GM19035 (cell line): ENCODE measurements around the gene TFB2M.
"Not testable (repeated sequence)": the region's sequence is repeated elsewhere in the genome, so short reads cannot be mapped to it uniquely, and the experiment has no call there.

ENCODE experiments used
- ATAC-seq: cut with Tn5 transposase; IDR thresholded peaks from one replicate; pipeline ENCODE4 v1.9.1; 2021; ENCODE audit not compliant: unreplicated experiment

TFB2M gene

DNA sequence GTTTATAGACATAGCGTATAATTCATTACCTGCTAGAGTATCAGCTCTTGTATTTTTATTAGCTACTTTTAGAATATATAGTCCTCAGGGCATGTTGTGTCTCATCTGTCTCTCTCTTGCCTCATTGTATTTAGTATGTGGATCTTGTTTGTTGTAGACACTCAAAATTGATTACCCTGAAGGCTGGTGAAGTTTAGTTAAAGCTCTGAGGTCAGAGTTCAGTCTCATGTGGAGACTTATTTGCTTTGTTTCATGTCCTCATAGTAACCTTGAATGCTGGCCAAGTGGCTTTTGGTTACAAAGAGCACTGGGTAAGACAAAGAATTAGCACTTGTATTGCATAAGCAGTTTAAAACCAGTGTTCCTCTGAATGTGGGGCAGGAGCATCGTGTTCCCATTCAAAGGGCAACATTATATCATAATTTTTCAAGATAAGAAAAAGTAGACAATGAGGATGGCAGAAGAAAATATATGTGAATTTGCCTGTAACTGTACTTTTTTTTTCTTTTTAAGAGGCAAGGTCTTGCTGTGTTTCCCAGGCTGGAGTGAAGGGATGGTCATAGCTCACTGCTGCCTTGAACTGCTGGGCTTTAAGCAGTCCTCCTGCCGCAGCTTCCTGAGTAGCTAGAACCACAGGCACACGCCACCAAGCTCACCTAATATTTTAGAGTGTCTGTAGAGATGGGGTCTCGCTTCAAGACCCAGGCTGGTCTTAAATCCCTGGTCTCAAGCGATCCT, 17.6 kb upstream of the TFB2M start:
- ATAC-seq = no peak

DNA sequence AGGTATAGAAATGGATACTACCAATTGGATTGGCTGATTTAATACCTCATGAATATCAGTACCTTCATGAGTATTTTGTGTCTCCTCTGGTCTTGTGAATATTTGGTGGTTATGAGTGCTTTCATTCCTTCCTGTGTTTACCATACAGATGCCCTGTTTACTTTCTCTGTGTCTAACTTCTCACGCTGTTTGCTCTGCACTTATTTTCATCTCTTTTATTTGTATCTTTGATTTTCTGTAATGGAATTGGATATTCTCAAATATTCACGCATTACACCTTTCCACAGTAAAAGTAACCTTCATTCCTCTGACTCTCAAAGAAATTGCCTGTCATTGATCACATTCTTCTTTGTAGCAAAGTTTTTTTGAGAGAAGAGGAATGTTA, 17.0 kb upstream of the TFB2M start:
- no peak for ATAC-seq

DNA sequence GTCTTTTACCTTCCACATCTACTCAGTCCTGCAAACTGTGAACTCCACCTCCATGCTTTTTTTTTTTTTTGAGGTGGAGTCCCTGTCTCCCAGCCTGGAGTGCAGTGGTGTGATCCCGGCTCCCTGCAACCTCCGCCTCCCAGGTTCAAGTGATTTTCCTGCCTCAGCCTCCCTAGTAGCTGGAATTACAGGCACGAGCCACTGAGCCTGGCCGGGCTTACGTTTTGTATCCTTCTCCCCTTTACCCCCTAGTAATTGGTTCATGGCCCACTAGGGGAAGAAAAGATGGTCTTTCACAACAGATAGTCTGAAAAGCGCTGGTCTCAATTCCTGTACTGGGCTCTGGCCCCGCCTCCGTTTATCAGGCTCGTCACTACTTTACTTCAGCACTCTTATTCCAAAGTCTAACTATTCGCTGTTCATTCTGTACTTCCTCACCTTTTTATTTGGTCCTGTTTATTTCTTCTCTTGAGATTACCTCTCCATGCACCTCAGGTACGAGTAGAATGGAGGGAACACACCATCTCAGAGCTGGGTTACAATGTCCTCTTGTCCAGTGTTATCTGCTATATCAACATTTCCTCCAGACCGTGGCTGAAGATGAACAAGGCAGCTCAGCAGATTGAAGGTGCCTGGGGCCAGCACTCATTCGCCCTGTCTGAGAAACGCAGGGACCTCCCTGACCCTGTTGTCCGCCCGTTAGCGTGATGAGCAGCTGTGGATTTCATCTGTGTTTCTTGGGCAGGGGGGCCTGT, 16.4 kb upstream of the TFB2M start:
- no peak for ATAC-seq

DNA sequence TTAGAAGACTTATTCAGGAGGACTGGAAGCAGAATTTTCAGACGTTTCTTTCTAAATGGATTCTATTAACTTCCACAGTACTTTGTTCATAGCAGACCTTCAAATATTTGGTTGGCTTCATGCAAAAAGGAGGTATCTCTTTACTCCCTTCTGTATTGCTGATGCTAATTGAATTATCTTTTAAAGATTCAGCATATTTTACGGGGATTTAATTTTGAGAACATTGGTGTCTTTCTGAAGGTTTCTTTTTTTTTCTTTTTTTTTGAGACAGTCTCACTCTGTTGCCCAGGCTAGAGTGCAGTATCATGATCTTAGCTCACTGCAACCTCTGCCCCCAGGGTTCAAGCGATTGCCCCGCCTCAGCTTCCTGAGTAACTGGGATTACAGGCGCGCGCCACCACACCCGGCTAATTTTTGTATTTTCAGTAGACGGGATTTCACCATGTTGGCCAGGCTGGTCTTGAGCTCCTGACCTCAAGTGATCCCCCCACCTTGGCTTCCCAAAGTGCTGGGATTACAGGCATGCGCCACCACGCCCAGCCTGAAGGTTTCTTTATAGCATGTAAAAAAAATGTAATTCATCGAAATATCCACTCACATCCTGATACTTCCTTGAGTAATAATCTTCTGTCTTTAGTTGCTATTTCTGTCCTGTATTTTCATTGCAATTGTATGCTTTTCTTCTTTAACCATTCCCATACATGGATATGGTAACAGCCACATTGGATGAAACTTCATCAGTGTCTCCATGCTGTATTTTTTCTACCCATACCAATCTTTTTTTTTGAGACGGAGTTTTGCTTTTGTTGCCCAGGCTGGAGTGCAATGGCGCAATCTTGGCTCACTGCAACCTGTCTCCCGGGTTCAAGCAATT, 14.7 kb upstream of the TFB2M start:
- no peak for ATAC-seq

DNA sequence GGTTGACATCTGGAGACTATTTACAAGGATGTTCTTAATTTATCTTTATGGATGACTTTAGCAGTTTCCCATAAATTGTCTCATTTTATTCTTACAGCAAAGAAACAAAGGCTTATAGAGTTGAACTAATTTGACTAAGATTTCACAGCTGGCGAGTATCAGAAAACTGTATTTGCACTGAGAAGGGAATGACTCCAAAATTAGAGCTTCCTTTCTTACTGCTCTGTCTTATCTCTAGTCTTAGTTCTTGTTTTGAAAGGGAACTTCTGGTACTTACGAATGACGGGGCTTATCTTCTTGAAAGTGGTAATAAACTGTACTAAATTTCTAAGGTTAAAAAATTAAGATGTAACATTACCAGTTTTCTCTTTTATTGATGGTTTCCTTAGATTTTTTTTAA, 13.8 kb upstream of the TFB2M start:
- ATAC-seq = peak; percentile 61

DNA sequence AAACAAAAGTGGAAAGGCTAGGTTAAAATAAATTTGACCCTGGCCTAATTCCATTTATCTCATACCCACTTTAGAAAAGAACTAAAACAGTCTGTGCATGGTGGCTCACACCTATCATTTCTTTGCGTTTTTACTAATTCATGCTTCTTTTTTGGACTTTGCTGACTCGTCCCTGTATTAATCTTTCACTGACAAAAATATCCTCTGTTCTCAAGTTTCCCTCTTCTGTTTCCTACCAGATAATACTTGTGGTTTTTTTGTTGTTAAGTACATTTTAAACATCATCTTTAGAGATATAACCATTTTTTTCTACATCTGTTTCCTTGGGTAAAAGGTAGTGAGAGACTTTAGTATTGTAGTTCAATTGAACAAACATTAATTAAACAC, 11.7 kb upstream of the TFB2M start:
- no peak for ATAC-seq

DNA sequence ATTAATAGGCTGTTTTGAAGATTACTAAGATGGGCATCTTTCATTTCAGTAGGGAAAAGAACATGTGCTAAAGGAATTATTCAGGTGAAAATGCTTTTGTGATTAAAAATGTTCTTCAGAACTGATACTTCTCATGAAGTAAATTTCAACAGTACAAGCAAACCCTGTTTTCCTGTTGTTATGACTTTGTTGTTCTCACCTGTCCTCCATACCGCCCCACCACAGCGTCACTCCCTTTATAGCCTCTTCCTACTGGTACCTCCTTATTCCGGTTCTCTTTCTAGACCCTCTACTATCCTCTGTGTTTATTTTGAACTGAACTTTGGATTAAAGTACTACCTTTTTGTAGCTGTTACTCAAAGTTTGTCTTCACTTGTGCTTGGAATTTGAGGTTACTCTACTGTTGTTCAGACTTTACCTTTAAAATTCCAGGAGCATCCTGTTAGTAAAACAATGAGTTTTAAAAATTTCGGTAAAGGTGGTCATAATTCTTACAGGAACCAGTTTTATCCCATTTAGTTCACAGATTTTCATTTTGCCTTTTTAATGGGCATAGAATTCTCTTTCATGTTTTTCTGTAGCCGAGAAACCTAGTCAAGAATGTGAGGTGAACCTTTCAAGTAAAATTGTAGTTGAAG, 11.1 kb upstream of the TFB2M start:
- no peak for ATAC-seq

DNA sequence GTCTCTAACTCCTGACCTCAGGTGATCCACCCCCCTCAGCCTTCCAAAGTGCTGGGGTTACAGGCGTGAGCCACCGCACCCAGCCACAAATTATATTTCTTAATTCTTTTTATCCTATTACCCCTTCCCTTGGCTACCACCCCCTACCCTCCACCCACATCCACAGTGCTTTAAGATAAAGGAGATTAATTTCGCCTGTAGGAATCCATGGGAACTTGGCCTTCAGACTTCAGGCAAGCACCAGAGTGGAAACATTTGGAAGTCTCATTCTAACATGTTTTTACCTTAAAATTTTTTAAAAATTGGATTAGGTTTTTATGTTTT, 10.6 kb upstream of the TFB2M start:
- no peak for ATAC-seq

DNA sequence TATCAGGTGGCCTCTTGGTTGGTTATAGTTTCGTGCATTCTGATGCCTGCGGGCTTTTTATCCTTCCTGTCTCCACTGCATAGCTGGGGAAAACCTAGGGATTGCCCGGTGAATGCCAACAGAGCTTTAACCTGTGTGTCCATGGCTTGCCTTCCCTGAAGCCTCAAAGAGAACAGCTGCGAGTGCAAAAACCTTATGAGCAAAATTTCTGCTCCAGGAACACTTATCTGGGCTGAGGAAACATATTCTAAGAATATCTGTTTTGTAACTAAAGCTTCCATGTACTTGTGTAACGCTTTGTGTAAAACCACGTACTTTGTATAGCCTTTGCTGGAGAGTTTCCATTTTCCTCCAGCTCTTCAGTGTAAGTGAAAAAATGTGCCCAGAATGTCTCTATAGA, 7.4 kb upstream of the TFB2M start:
- ATAC-seq = no peak

DNA sequence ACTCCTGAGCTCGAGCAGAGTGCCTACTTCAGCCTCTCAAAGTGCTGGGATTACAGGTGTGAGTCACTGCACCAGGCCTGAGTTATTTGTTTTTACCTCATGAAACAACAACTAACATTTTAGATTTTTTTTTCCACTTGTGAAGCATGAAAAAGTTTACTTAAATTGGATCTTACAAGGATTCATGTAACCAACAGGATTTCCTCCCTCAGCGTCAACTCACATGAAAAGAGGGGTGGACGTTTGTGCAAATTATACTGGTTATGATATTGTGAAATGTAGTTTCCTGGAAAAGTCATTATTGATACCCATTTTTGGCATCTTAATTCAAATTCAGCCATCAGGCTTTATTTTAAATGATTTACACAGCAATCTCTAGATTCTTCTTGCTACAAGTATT, 6.7 kb upstream of the TFB2M start:
- no peak for ATAC-seq

DNA sequence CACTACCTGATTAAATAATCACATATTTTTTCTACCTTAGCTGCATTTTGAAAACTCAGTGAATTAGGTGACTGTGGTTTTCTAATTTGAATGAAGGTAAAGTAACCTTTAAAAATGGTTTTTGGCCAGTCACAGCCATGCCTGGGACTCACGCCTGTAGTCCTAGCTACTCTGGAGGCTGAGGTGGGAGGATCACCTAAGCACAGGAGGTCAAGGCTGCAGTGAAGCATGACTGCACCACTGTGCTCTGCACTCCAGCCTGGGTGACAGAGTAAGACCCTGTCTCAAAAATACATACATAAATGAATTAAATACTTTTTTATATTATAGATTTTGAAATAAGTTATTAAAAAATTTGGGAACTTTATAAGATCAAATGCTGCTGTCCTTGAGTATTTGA, 5.9 kb upstream of the TFB2M start:
- ATAC-seq = no peak

DNA sequence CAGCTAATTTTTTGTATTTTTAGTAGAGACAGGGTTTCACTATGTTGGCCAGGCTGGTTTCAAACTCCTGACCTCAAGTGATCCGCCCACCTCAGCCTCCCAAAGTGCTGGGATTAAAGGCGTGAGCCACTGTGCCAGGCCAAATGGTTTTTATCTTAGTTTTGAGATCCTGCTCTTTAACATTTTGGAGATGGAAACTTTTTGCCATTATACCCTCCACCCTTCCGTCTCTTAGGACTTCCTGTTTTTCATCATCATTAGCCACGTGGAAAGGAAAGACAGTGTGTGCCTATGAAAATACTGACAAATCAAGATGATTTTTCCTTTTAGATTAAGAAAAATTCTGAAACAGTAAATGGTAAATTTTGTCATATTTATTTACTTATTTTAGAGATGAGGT, 5.2 kb upstream of the TFB2M start:
- not testable (repeated sequence) for ATAC-seq

DNA sequence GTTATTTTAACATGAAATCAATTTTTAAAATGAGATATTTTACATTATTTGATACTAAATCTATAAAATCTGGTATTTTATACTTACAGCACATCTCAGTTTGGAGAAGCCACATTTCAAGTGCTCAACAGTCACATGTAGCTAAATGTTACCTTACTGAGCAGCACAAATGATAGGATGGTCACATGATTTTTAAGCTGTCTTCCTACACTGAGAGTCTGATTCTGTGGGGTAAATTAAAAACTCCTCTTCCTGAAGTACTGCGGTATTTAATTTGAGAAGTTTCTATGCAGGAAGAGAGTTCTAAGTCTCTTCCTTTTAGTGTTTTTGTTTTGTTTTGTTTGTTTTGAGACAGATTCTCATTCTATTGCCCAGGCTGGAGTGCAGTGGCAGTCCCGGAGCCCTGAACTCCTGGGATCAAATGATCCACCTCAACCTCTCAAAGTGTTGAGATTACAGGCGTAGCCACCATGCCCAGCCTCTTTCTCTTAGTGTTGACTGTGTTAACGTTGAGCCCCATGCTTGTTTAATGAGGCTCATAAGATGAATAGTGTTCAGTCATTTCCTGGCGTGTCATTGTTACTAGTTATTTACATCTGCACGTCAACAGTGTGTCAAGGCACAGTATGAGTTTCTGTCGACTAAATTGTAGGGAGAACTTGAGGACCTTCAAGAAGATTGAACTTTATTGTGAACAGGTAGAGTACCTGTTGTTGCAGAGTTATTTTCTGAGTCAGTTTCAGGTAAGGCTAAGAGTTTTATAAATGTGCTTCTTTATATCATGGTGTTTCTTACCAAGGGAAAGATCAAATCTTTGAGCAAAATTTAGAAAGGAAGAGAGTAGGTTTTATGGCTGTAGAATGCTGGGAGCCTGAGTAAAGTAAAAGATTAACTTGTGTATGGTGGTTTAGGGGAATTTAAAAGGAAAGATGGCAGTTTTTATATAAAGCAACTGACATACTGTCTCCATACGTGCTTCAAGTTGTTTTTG, 3.5 kb upstream of the TFB2M start:
- no peak for ATAC-seq

DNA sequence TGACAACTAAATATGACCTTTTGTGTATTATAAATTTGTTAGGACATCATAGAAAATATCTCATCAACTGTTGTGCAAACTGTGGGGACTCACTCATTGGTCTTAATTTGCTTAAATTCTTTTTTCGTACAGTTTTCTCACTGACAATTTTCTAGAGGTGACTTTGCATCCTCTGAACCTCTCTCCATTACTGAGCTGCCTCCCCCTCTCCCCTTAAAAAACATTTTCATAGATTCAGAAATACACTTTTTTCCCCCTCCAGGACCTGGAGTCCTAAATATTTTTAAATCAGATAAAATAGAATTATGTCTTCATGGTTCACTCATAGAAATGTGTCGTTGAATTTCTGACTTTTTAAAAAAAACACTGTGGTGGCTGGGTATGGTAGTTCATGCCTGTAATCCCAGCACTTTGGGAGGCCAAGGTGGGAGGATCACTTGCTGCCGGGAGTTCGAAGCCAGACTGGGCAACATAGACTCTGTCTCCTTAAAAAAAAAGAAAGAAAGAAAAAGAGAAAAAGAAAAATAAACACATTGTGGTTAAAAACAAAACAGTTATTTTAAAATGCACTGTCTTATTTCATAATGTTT, 1.7 kb upstream of the TFB2M start:
- no peak for ATAC-seq

DNA sequence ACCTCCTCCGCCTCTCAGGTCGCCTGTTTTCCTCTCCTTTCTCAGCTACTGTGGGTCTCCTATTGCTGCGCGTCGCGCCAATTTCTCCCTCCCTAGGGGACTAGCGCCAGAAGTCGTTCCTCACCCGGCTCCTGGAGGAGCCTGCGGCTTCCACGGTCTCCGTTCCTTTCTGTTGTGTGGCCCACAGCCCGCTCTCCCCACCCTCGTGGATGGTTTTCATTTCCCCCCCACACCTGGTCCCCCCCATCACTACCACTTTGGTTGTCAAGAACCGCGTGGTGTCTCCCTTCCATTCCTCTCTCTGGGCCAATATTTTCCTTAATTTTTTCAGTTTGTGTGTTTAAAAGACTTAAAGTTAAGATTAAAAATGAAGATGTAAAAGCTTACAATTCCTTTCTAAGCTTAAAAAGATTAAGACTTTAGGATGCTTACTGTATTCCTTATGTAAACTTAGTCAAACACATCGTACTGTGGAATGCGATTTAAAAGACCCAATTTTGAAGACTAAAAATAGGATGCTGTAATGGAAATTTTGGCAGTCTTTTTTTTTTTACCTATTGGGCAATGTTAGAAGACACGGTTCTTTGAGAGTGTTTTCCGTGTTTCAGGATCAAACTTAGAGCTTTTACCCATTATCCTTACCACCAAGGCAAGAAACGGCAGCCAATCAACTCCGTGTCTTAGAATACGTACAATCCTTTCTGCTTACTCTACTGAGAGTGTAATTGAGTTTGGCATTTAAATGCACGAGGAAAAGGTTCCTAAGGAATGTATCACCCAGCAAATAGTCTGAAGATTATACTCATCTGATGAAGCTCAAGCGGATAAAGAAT, 968 bp upstream of the TFB2M start:
- peak; percentile 26 for ATAC-seq

DNA sequence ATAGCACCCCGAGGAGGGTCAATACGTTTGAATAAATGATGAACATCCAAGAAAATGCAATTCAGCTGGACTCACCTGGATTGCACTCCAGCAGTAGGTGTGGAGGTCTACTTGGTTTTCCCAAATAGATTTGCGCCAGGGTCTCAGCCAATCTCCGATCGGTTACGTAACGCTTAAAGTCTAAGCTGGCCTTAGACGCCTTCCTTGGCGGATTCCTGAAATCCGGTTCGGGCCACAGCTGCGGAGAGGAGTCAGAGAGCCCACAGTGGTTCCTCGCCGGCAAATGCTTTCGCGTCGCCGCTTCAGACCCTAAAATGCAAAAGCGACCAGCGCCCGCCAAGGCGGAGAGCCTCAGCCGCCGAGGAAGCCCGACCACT, 322 bp downstream of the TFB2M start:
- ATAC-seq = peak; percentile 0

DNA sequence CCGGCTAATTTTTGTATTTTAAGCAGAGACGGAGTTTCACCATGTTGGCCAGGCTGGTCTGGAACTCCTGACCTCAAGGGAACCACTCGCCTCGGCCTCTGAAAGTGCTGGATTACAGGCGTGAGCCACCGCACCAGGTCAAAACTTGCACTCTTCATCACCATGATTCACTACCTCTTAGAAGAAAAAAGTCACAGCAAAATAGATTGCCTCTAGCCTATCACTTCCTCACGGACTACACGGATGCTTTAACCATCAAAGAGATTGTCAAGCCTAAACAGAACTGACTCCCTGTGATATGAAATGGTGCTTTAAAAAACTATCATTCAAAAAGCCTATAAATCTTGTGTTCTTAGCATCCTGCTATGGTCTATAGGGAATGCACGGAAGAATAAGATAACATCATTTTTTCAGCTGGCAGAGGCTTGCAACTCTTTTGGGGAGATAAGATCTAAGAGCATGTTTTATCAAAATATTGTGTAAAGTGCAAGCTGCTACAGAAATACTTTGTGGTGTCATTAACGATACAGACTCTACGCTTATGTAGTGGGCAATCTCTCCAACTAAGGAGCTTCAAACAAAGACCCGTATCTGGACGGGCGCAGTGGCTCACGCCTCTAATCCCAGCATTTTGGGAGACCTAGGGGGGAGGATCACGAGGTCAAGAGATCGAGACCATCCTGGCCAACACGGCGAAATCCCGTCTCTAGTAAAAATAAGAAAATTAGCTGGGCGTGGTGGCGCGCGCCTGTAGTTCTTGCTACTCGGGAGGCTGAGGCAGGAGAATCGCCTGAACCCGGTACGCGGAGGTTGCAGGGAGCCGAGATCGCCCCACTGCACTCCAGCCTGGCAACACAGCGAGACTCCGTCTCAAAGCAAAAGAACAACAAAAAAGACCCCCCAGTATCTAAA, 966 bp downstream of the TFB2M start:
- no peak for ATAC-seq

DNA sequence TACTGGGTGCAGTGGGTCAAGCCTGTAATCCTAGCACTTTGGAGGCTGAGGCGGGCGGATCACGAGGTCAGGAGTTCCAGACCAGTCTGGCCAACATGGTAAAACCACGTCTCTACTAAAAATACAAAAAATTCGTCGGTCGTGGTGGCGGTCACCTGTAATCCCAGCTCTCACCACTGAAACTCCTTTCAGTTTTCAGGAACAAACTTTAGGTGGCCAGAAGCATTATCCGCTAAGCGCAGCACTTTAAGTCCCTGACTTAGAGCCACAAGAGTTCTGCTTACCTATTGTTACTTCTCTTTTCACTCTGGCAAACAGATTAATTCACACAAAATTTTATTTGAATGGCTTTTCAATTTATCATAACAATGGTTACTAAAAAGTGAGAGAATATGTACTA, 5.2 kb downstream of the TFB2M start:
- ATAC-seq = not testable (repeated sequence)
